HepG2 (cell line): ENCODE measurements around the gene MRPL51. TPM values are rescaled to one million over a fixed set of nuclear protein-coding genes. Genes with fewer than 3 reads are reported as not detected.
A peak's percentile ranks its signal among the peaks of the same experiment; 100 is the strongest.

ENCODE experiments used
- ASH2L ChIP-seq: fragments of 300-600, 200-600 bp; sonication (generic); IDR thresholded peaks from 2 replicates; pipeline ENCODE4 v1.7.0; 2017; ENCODE audit warnings: low read depth, mild to moderate bottlenecking, moderate library complexity, mixed read lengths, low read length; ENCODE audit not compliant: insufficient read length
- ATF1 ChIP-seq: IDR thresholded peaks from 2 replicates; pipeline ENCODE4 v1.6.1; 2016; ENCODE audit warnings: mild to moderate bottlenecking, control low read depth
- CBX5 ChIP-seq: sonication (generic); formaldehyde crosslinking; IDR thresholded peaks from 2 replicates; pipeline ENCODE4 v1.4.0; 2020; ENCODE audit warnings: missing genetic modification reagents, borderline replicate concordance
- GABPB1 ChIP-seq: IDR thresholded peaks from 2 replicates; pipeline ENCODE4 v1.6.1; 2016; ENCODE audit warnings: mild to moderate bottlenecking, missing genetic modification reagents, moderate library complexity, missing compliant biosample characterization
- HMGA1 ChIP-seq: sonication (generic); formaldehyde crosslinking; conservative IDR thresholded peaks from 2 replicates; pipeline ENCODE4 v1.4.0; 2020; ENCODE audit warnings: missing genetic modification reagents
- KDM3A ChIP-seq: IDR thresholded peaks from 2 replicates; pipeline ENCODE4 v1.6.1; 2018; ENCODE audit warnings: low read depth, missing compliant biosample characterization
- NPAS2 ChIP-seq: sonication (generic); formaldehyde crosslinking; IDR thresholded peaks from 2 replicates; pipeline ENCODE4 v1.8.0; 2022; ENCODE audit warnings: mild to moderate bottlenecking, missing genetic modification reagents, borderline replicate concordance
- PHB2 ChIP-seq: fragments of 450-650 bp; IDR thresholded peaks from 2 replicates; pipeline ENCODE4 v1.6.1; 2018; ENCODE audit not compliant: partially characterized antibody
- RERE ChIP-seq: IDR thresholded peaks from 2 replicates; pipeline ENCODE4 v1.6.1; 2016; ENCODE audit warnings: low read depth, missing genetic modification reagents, missing compliant biosample characterization
- RXRA ChIP-seq: sonication (generic); formaldehyde crosslinking; IDR thresholded peaks from 2 replicates; pipeline ENCODE4 v1.5.1; 2020; ENCODE audit warnings: missing genetic modification reagents
- THAP11 ChIP-seq: IDR thresholded peaks from 2 replicates; pipeline ENCODE4 v1.6.1; 2016; ENCODE audit warnings: missing biosample characterization, missing genetic modification reagents
- TOE1 ChIP-seq: sonication (generic); formaldehyde crosslinking; IDR thresholded peaks from 2 replicates; pipeline ENCODE4 v1.4.0; 2020; ENCODE audit warnings: mild to moderate bottlenecking, missing genetic modification reagents
- ZBTB43 ChIP-seq: sonication (generic); formaldehyde crosslinking; conservative IDR thresholded peaks from 2 replicates; pipeline ENCODE4 v1.4.0; 2020; ENCODE audit warnings: missing genetic modification reagents
- ZNF253 ChIP-seq: sonication (generic); formaldehyde crosslinking; IDR thresholded peaks from 2 replicates; pipeline ENCODE4 v1.8.0; 2022; ENCODE audit warnings: mild to moderate bottlenecking, missing genetic modification reagents, borderline replicate concordance
- ZNF282 ChIP-seq: fragments of 450-650 bp; IDR thresholded peaks from 2 replicates; pipeline ENCODE4 v1.6.1; 2018; ENCODE audit not compliant: partially characterized antibody
- ZNF546 ChIP-seq: sonication (generic); formaldehyde crosslinking; conservative IDR thresholded peaks from 2 replicates; pipeline ENCODE4 v1.8.1; 2023; ENCODE audit warnings: mild to moderate bottlenecking, missing genetic modification reagents
- ZNF768 ChIP-seq: sonication (generic); formaldehyde crosslinking; IDR thresholded peaks from 2 replicates; pipeline ENCODE4 v1.4.0; 2020; ENCODE audit warnings: missing genetic modification reagents
- ZNF781 ChIP-seq: sonication (generic); formaldehyde crosslinking; IDR thresholded peaks from 2 replicates; pipeline ENCODE4 v1.5.1; 2020; ENCODE audit warnings: borderline replicate concordance, mild to moderate bottlenecking, missing genetic modification reagents; ENCODE audit errors: not compliant biosample characterization
- polyA plus RNA-seq, 8 experiments: library from polyadenylated mRNA; depleted of rRNA in 3 of 8; stranded (reverse) in 7 of 8; unstranded in 1 of 8; fragments of >200 nt; fragmentation: Illumina TruSeq in 4 of 8; extraction: Trizol in 4 of 8; gene quantifications; 2 replicates each; pipeline versions ENCODE4 v1.2.1 to v1.2.3, GENCODE V29; 2011 to 2016; ENCODE audit warnings: low read depth in 4 of 8, missing spikeins in 1 of 8, mixed read lengths in 1 of 8; ENCODE audit not compliant: insufficient read depth in 1 of 8
- total RNA-seq, 5 experiments: library from RNA; depleted of rRNA; stranded (reverse); fragments of >200 nt; fragmentation: Illumina TruSeq; extraction: Trizol; gene quantifications; 2 replicates each; pipeline ENCODE4 v1.2.3, GENCODE V29; 2016; ENCODE audit warnings: low read depth in 1 of 5
- TF ChIP-seq, protein P1 (sequence below): sonication (generic); formaldehyde crosslinking; IDR thresholded peaks from 2 replicates; pipeline ENCODE4 v1.4.0; 2020; ENCODE audit warnings: low read depth, mild to moderate bottlenecking, missing genetic modification reagents

MRPL51 gene
- total and polyA plus RNA-seq, 2 of the 13 experiments (the other 11 are each of a cell fraction or from before 2014, with no cell fraction given): 64.8 to 278 TPM

- TF ChIP-seq, protein P1, sequence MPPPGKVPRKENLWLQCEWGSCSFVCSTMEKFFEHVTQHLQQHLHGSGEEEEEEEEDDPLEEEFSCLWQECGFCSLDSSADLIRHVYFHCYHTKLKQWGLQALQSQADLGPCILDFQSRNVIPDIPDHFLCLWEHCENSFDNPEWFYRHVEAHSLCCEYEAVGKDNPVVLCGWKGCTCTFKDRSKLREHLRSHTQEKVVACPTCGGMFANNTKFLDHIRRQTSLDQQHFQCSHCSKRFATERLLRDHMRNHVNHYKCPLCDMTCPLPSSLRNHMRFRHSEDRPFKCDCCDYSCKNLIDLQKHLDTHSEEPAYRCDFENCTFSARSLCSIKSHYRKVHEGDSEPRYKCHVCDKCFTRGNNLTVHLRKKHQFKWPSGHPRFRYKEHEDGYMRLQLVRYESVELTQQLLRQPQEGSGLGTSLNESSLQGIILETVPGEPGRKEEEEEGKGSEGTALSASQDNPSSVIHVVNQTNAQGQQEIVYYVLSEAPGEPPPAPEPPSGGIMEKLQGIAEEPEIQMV (CRISPR knock-in tag): no peak
- TF ChIP-seq KDM3A (CRISPR knock-in tag) (peak; percentile 73; the same call in 1 of the 2 replicates), ATF1 (CRISPR knock-in tag) (peak; percentile 85), THAP11 (CRISPR knock-in tag) (peak; percentile 75), HMGA1 (CRISPR knock-in tag) (no peak), RXRA (peak; percentile 48; the same call in 1 of the 2 replicates), CBX5 (peak; percentile 62; the same call in 1 of the 2 replicates), ZNF546 (no peak), NPAS2 (CRISPR knock-in tag) (no peak), RERE (CRISPR knock-in tag) (0 out of 2 replicates have a peak, but pooled peaks have one; percentile 44), ZBTB43 (0 out of 2 replicates have a peak, but pooled peaks have one; percentile 27), ZNF282 (no peak), ZNF781 (CRISPR knock-in tag) (peak; percentile 83), TOE1 (CRISPR knock-in tag) (no peak), GABPB1 (peak; percentile 66), ASH2L (peak; percentile 93), ZNF768 (CRISPR knock-in tag) (0 out of 2 replicates have a peak, but pooled peaks have one; percentile 16), PHB2 (no peak), ZNF253 (CRISPR knock-in tag) (no peak)
These were observed 49.3 kb upstream of the MRPL51 start (continued) for GRCh38 chr12:6542209-6543009.
